Neural crest cell (in vitro differentiated cells): ENCODE measurements around the gene TPRX1. TPM values are rescaled to one million over a fixed set of nuclear protein-coding genes. Genes with fewer than 3 reads are reported as not detected.
A peak's percentile ranks its signal among the peaks of the same experiment; 100 is the strongest.
"Not testable (repeated sequence)": the region's sequence is repeated elsewhere in the genome, so short reads cannot be mapped to it uniquely, and the experiment has no call there.

Source experiments
- DNase-seq: peaks from one replicate; pipeline ENCODE4 v3.0.0; 2021; ENCODE audit warnings: low read depth, mixed read lengths, low spot score
- H3K27ac Mint-ChIP-seq: one replicate; pipeline ENCODE4 v1.8.0; 2021; ENCODE audit warnings: mild to moderate bottlenecking, mixed read lengths; ENCODE audit not compliant: unreplicated experiment
- H3K27me3 Mint-ChIP-seq: 2 replicates; pipeline ENCODE4 v1.8.0; 2021; ENCODE audit warnings: low read depth, mild to moderate bottlenecking, mixed read lengths
- H3K36me3 Mint-ChIP-seq: 2 replicates; pipeline ENCODE4 v1.8.0; 2021; ENCODE audit warnings: low read depth, mild to moderate bottlenecking, mixed read lengths
- H3K4me1 Mint-ChIP-seq: 2 replicates; pipeline ENCODE4 v1.8.0; 2021; ENCODE audit warnings: mixed read lengths
- H3K4me3 Mint-ChIP-seq: one replicate; pipeline ENCODE4 v1.8.0; 2021; ENCODE audit warnings: mild to moderate bottlenecking, mixed read lengths
- H3K9me3 Mint-ChIP-seq: 2 replicates; pipeline ENCODE4 v1.8.0; 2021; ENCODE audit warnings: mixed read lengths
- total RNA-seq: library from RNA; stranded (reverse); gene quantifications from 2 replicates; pipeline ENCODE4 v1.2.1, GENCODE V29; 2021
- TF ChIP-seq, protein P1 (sequence below): fragments of 200-600 bp; sonication (generic); conservative IDR thresholded peaks from 2 replicates; pipeline ENCODE4 v1.5.0; 2021; ENCODE audit warnings: antibody characterized with exemption, mild to moderate bottlenecking

TPRX1 gene
- total RNA-seq, 1 donor from 2014 or later = not detected

DNA sequence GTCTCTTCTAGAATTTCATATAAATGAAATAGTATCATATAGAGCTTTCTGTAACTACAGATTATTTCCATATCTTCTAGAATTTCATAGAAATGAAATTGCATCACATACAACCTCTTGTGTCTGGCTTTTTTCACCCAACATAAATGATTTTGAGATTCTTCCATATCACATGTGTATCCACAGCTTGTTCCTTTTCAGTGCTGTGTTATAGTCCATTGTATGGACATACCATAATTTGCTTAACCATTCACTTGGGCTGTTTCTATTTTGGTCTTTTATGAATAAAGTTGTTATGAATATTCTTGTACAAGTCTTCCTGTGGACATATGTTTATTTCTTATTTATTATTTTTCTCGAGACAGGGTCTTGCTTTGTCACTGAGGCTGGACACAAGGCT lies 11.7 kb downstream of the TPRX1 start:
- H3K4me3 Mint-ChIP-seq = no peak overlapping the region
- peaks cover under 1% of the 10 kb centered on the region for H3K27me3 Mint-ChIP-seq
- H3K27ac Mint-ChIP-seq = no peak overlapping the region
- TF ChIP-seq, protein P1, sequence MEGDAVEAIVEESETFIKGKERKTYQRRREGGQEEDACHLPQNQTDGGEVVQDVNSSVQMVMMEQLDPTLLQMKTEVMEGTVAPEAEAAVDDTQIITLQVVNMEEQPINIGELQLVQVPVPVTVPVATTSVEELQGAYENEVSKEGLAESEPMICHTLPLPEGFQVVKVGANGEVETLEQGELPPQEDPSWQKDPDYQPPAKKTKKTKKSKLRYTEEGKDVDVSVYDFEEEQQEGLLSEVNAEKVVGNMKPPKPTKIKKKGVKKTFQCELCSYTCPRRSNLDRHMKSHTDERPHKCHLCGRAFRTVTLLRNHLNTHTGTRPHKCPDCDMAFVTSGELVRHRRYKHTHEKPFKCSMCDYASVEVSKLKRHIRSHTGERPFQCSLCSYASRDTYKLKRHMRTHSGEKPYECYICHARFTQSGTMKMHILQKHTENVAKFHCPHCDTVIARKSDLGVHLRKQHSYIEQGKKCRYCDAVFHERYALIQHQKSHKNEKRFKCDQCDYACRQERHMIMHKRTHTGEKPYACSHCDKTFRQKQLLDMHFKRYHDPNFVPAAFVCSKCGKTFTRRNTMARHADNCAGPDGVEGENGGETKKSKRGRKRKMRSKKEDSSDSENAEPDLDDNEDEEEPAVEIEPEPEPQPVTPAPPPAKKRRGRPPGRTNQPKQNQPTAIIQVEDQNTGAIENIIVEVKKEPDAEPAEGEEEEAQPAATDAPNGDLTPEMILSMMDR = no peak
- H3K36me3 Mint-ChIP-seq = peaks cover 3% of the 10 kb centered on the region
- no peak for DNase-seq
- no peaks in the 10 kb centered on the region for H3K9me3 Mint-ChIP-seq
- peaks cover 6% of the 10 kb centered on the region for H3K4me1 Mint-ChIP-seq

DNA sequence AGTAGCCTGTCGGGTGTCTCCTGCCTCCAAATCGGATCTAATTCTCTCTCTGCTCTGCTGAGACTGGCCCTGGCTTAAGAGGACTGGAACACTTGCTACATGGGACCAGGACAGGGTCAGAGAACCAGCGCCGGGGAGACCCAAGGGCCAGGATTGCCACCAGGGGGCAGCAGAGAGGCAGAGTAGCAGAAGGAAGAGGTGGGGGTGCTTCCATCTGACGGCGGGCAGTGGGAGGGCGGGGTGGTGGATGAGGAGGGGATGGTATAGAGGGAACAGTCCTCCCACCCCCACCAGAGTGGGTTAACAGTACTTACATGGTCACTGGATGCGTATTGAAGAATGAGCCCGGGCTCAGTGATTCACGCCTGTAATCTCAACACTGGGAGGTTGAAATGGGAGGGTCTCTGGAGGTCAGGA lies 13.9 kb downstream of the TPRX1 start:
- Mint-ChIP-seq H3K27me3 (no peaks in the 10 kb centered on the region), H3K4me1 (peaks cover 6% of the 10 kb centered on the region), H3K36me3 (peaks cover 3% of the 10 kb centered on the region), H3K4me3 (no peak overlapping the region), H3K27ac (no peak overlapping the region), H3K9me3 (no peaks in the 10 kb centered on the region)
- DNase-seq = peak; percentile 96
- TF ChIP-seq, protein P1 = peak; percentile 78

DNA sequence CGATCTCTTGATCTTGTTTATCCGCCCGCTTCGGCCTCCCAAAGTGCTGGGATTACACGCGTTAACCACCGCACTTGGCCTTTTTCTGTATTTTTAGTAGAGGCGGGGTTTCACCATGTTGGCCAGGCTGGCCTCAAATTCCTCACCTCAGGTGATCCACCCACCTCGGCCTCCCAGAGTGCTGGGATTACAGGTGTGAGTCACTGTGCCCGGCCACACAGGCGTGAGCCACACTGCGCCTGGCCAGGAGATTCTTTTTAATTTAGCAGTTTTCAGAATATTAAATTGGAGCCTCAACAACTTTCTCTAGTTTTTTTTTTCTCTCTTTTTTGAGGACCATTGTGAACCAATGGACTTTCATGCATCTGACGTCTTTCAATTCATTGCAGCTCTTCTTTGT lies 14.5 kb downstream of the TPRX1 start:
- DNase-seq, H3K27ac Mint-ChIP-seq, H3K9me3 Mint-ChIP-seq, H3K27me3 Mint-ChIP-seq, H3K4me3 Mint-ChIP-seq, H3K4me1 Mint-ChIP-seq, H3K36me3 Mint-ChIP-seq: not testable (repeated sequence)

DNA sequence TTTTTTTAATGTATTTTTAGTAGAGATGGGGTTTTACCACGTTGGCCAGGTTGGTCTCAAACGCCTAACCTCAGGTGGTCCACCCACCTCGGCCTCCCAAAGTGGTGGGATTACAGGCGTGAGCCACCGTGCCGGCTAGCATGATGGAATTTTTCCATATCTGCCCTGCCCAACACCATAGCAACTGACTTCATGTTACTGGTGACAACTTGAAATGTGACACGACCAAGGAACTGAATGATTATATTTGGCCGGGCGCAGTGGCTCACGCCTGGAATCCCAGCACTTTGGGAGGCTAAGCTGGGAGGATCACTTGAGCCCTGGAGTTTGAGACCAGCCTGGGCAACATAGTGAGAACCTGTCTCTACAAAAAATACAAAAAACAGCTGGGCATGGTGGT lies 17.0 kb downstream of the TPRX1 start:
- H3K27ac Mint-ChIP-seq, H3K9me3 Mint-ChIP-seq, H3K4me1 Mint-ChIP-seq, DNase-seq, H3K4me3 Mint-ChIP-seq, H3K36me3 Mint-ChIP-seq, H3K27me3 Mint-ChIP-seq: not testable (repeated sequence)

DNA sequence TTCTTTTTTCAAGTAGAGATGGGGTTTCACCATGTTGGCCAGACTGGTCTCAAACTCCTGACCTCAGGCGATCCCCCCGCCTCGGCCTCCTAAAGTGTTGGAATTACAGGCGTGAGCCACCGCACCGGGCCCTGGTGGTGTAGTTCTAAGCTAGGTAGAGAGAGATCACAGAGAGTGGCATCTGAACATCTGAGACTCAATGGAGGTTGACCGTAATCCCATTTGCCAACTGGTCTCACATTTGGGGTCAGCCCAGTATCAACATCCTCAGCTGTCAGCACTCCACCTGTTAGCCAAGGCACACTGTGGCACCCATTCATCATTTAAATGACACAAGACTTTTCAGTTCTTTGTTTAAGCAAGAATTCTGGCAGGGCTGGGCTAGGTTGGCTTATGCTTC lies 17.8 kb downstream of the TPRX1 start:
- H3K4me3 Mint-ChIP-seq = no peak overlapping the region
- H3K36me3 Mint-ChIP-seq = peaks cover 11% of the 10 kb centered on the region
- TF ChIP-seq, protein P1 = no peak
- DNase-seq = no peak
- peaks cover 6% of the 10 kb centered on the region for H3K4me1 Mint-ChIP-seq
- H3K9me3 Mint-ChIP-seq = no peaks in the 10 kb centered on the region
- no peaks in the 10 kb centered on the region for H3K27me3 Mint-ChIP-seq
- no peak overlapping the region for H3K27ac Mint-ChIP-seq

DNA sequence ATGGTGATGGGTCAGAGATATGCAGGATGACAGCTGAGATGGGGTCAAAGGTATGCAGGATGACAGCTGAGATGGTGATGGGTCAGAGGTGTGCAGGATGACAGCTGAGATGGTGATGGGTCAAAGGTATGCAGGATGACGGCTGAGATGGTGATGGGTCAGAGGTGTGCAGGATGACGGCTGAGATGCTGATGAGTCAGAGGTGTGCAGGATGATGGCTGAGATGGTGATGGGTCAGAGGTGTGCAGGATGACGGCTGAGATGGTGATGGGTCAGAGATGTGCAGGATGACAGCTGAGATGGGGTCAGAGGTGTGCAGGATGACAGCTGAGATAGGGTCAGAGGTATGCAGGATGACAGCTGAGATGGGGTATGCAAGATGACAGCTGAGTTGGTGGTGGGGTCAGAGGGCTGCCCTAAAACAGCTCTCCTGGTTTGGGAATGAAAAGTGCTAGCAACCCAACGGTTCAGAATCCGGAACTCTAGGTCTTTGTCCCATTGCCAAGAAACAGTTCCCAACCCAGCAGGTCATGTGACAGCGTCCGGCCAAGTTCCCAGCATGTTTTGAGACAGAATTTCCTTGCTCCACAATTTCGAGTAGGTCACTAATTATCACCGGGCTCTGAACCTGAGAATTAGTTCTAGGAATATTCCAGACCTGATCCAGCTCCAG lies 22.6 kb downstream of the TPRX1 start:
- Mint-ChIP-seq H3K9me3 (no peaks in the 10 kb centered on the region), H3K4me3 (no peak overlapping the region), H3K36me3 (peaks cover 13% of the 10 kb centered on the region), H3K27me3 (no peaks in the 10 kb centered on the region), H3K27ac (peak overlapping the region; percentile 93), H3K4me1 (peaks cover 16% of the 10 kb centered on the region)
- DNase-seq = no peak
- TF ChIP-seq, protein P1 = no peak
